HepG2 (cell line): ENCODE data around the gene CTF1. TPM values are rescaled to one million over a fixed set of nuclear protein-coding genes. Genes with fewer than 3 reads are reported as not detected.

ENCODE experiments used
- ATAC-seq: fragments of 200-7000 bp; cut with Tn5 transposase; 3 replicates; pipeline ENCODE4 v1.9.1; 2020; ENCODE audit warnings: mild to moderate bottlenecking, moderate library complexity
- BruUV-seq: library from RNA; stranded (reverse); fragments of 400-500 nt; replicated peaks from 2 replicates; lab custom pipeline; 2021; lab: Mats Ljungman, UMichigan
- CTCF ChIA-PET: fragments of 300-600 bp; formaldehyde crosslinking; extraction: SDS; loops from one replicate; lab custom pipeline; 2021; ENCODE audit warnings: low total read pairs, inconsistent platforms, low intra/inter-chr PET ratio; lab: Yijun Ruan, JAX
- POLR2A ChIA-PET: fragments of 350-600 bp; sonication (Branson Sonifier 250); formaldehyde crosslinking; loops from one replicate; lab custom pipeline; 2020; ENCODE audit warnings: antibody characterized with exemption, inconsistent platforms; lab: Yijun Ruan, JAX
- DNase-seq: peaks from one replicate; pipeline ENCODE4 v3.0.0-alpha.2; 2015; ENCODE audit warnings: low spot score
- FAIRE-seq: peaks from 3 replicates; lab custom pipeline; 2011; peaks lifted over from hg19 to GRCh38; lab: Jason Lieb, UNC
- H2AFZ ChIP-seq: one replicate; pipeline ENCODE4 v1.6.1; 2011; ENCODE audit warnings: low read length, inconsistent platforms
- H3K27ac ChIP-seq: fragments of 300-600 bp; 3 replicates; pipeline ENCODE4 v1.8.0; 2011; ENCODE audit warnings: mixed run types, mild to moderate bottlenecking, mixed read lengths, low read length, inconsistent platforms; ENCODE audit not compliant: insufficient read depth; ENCODE audit errors: extremely low read length
- H3K27me3 ChIP-seq, 2 experiments: fragments of 200-600 bp in 1 of 2; 2 replicates in 1 of 2; 3 replicates in 1 of 2; pipeline versions ENCODE4 v1.6.0 to v1.8.0; 2011; ENCODE audit warnings: low read length in 2 of 2, mild to moderate bottlenecking in 2 of 2, moderate library complexity in 2 of 2, inconsistent platforms in 1 of 2; ENCODE audit not compliant: insufficient read depth in 2 of 2, control insufficient read depth in 1 of 2
- H3K36me3 ChIP-seq, 2 experiments: fragments of 200-600 bp in 1 of 2; replicated peaks in 1 of 2; 2 replicates in 1 of 2; 3 replicates in 1 of 2; pipeline versions ENCODE4 v1.5.1 to v1.8.0; 2011; ENCODE audit warnings: low read length in 2 of 2, inconsistent platforms in 1 of 2; ENCODE audit not compliant: insufficient read depth in 2 of 2, control insufficient read depth in 1 of 2
- H3K4me1 ChIP-seq: 2 replicates; pipeline ENCODE4 v1.5.1; 2012; ENCODE audit warnings: low read length, inconsistent platforms; ENCODE audit not compliant: insufficient read depth
- H3K4me2 ChIP-seq: 2 replicates; pipeline ENCODE4 v1.6.0; 2011; ENCODE audit warnings: low read depth, low read length, inconsistent platforms
- H3K4me3 ChIP-seq, 3 experiments: fragments of 200-600 bp in 1 of 3; sonication (generic), shearing (Covaris generic) in 1 of 3; replicated peaks in 1 of 3; 2 replicates each; pipeline ENCODE4 v1.5.1; 2011 to 2016; ENCODE audit warnings: low read length in 3 of 3, inconsistent platforms in 2 of 3, low read depth in 2 of 3, mild to moderate bottlenecking in 2 of 3, control low read depth in 1 of 3, mixed read lengths in 1 of 3; ENCODE audit not compliant: insufficient read depth in 1 of 3
- H3K79me2 ChIP-seq: one replicate; pipeline ENCODE4 v1.6.1; 2011; ENCODE audit warnings: low read length, inconsistent platforms; ENCODE audit not compliant: insufficient read depth
- H3K9ac ChIP-seq: 2 replicates; pipeline ENCODE4 v1.6.0; 2011; ENCODE audit warnings: mild to moderate bottlenecking, low read depth, low read length, inconsistent platforms; ENCODE audit not compliant: insufficient read depth
- H3K9me3 ChIP-seq: 2 replicates; pipeline ENCODE4 v1.5.1; 2012; ENCODE audit warnings: mild to moderate bottlenecking, low read length
- H4K20me1 ChIP-seq: 2 replicates; pipeline ENCODE4 v1.6.0; 2011; ENCODE audit warnings: inconsistent platforms, mild to moderate bottlenecking, low read length, moderate library complexity; ENCODE audit not compliant: insufficient read depth
- HINFP ChIP-seq: sonication (generic); formaldehyde crosslinking; IDR thresholded peaks from 2 replicates; pipeline ENCODE4 v1.4.0; 2020; ENCODE audit warnings: low read depth, mild to moderate bottlenecking, missing genetic modification reagents
- KDM4B ChIP-seq: sonication (generic); formaldehyde crosslinking; IDR thresholded peaks from 2 replicates; pipeline ENCODE4 v1.4.0; 2020; ENCODE audit warnings: missing genetic modification reagents
- MEIS2 ChIP-seq: sonication (generic); formaldehyde crosslinking; IDR thresholded peaks from 2 replicates; pipeline ENCODE4 v1.9.0; 2021; ENCODE audit warnings: mild to moderate bottlenecking, missing genetic modification reagents
- NCOA2 ChIP-seq: sonication (generic); formaldehyde crosslinking; IDR thresholded peaks from 2 replicates; pipeline ENCODE4 v1.8.0; 2022; ENCODE audit warnings: inconsistent platforms
- NFKB2 ChIP-seq: sonication (generic); formaldehyde crosslinking; IDR thresholded peaks from 2 replicates; pipeline ENCODE4 v1.4.0; 2020; ENCODE audit warnings: missing genetic modification reagents, borderline replicate concordance
- PATZ1 ChIP-seq: sonication (generic); formaldehyde crosslinking; IDR thresholded peaks from 2 replicates; pipeline ENCODE4 v1.4.0; 2020; ENCODE audit warnings: missing genetic modification reagents
- ZEB1 ChIP-seq: IDR thresholded peaks from 2 replicates; pipeline ENCODE4 v1.6.1; 2012; ENCODE audit warnings: mild to moderate bottlenecking, low read depth, inconsistent platforms; ENCODE audit not compliant: insufficient replicate concordance
- ZNF264 ChIP-seq: sonication (generic); formaldehyde crosslinking; IDR thresholded peaks from 2 replicates; pipeline ENCODE4 v1.4.0; 2020; ENCODE audit warnings: missing genetic modification reagents
- ZNF335 ChIP-seq: sonication (generic); formaldehyde crosslinking; IDR thresholded peaks from 2 replicates; pipeline ENCODE4 v1.4.0; 2020; ENCODE audit warnings: missing genetic modification reagents
- ZNF530 ChIP-seq: sonication (generic); formaldehyde crosslinking; IDR thresholded peaks from 2 replicates; pipeline ENCODE4 v1.5.0; 2020; ENCODE audit warnings: low read depth, mild to moderate bottlenecking, missing genetic modification reagents
- ZNF7 ChIP-seq: IDR thresholded peaks from 2 replicates; pipeline ENCODE4 v1.6.1; 2016; ENCODE audit warnings: missing biosample characterization, missing genetic modification reagents
- ZSCAN25 ChIP-seq: sonication (generic); formaldehyde crosslinking; IDR thresholded peaks from 2 replicates; pipeline ENCODE4 v1.8.0; 2022; ENCODE audit warnings: mild to moderate bottlenecking, missing genetic modification reagents
- WGBS: methylation state at CpG from one replicate; pipeline ENCODE4 v1.1.6; 2017; ENCODE audit warnings: low lambda C conversion rate; 5-methylcytosine and 5-hydroxymethylcytosine counted together
- in situ Hi-C: cut with HindIII; loops from 2 replicates; pipeline ENCODE4 v1.10.0; 2017; ENCODE audit warnings: low pct_unique_long_range_greater_than_20kb; ENCODE audit not compliant: extremely low pct_ligation_motif_present
- intact Hi-C: fragments of 100-400 bp; cut with micrococcal nuclease; formaldehyde crosslinking; loops from one replicate; pipeline ENCODE4 v1.10.0; 2022; ENCODE audit not compliant: unreplicated experiment
- polyA plus RNA-seq, 8 experiments: library from polyadenylated mRNA; depleted of rRNA in 3 of 8; stranded (reverse) in 7 of 8; unstranded in 1 of 8; fragments of >200 nt; fragmentation: Illumina TruSeq in 4 of 8; extraction: Trizol in 4 of 8; gene quantifications; 2 replicates each; pipeline versions ENCODE4 v1.2.1 to v1.2.3, GENCODE V29; 2011 to 2016; ENCODE audit warnings: low read depth in 4 of 8, missing spikeins in 1 of 8, mixed read lengths in 1 of 8; ENCODE audit not compliant: insufficient read depth in 1 of 8
- total RNA-seq, 5 experiments: library from RNA; depleted of rRNA; stranded (reverse); fragments of >200 nt; fragmentation: Illumina TruSeq; extraction: Trizol; gene quantifications; 2 replicates each; pipeline ENCODE4 v1.2.3, GENCODE V29; 2016; ENCODE audit warnings: low read depth in 1 of 5
- TF ChIP-seq, protein P1 (sequence below): sonication (generic); formaldehyde crosslinking; IDR thresholded peaks from 2 replicates; pipeline ENCODE4 v1.9.0; 2022; ENCODE audit warnings: missing genetic modification reagents, mild to moderate bottlenecking, borderline replicate concordance

The CTF1 gene
- total and polyA plus RNA-seq, 2 of the 13 experiments (the other 11 are each of a cell fraction or from before 2014, with no cell fraction given): 0.13 to 1.8 TPM

GRCh38 chr16:30866031-30866430 lies 30.4 kb upstream of the CTF1 start:
- 87% methylated on average over 6 of the region's 6 CpGs for WGBS

More at GRCh38 chr16:30866031-30866430, 30.4 kb upstream of the CTF1 start:
- ATAC-seq (no peak), FAIRE-seq (no peak), DNase-seq (no peak)
- intact Hi-C loops (no loop called here), in situ Hi-C loops (no loop called here)
- no peak overlapping the region for H3K4me2 ChIP-seq
- H3K9ac ChIP-seq: no peak overlapping the region
- H3K27me3 ChIP-seq: no peaks in the 10 kb centered on the region
- BruUV-seq: no TSS peak
- no peak overlapping the region for H3K27ac ChIP-seq
- H3K4me3 ChIP-seq: no peak overlapping the region
- ChIA-PET CTCF (no interaction called here), POLR2A (interaction anchor here (0.7 kb wide), 1 partner anchor 59 kb away, joined by 3 read pairs; no protein-coding TSS in a partner anchor)
- H3K9me3 ChIP-seq: no peaks in the 10 kb centered on the region
- no peaks in the 10 kb centered on the region for H3K4me1 ChIP-seq
- no peak overlapping the region for H2AFZ ChIP-seq
- no peaks in the 10 kb centered on the region for H3K79me2 ChIP-seq
- no peaks in the 10 kb centered on the region for H3K36me3 ChIP-seq
- TF ChIP-seq ZNF335: no peak
- no peak for TF ChIP-seq MEIS2 (CRISPR knock-in tag)
- no peak for TF ChIP-seq HINFP (CRISPR knock-in tag)
- TF ChIP-seq ZNF7: no peak
- no peak for TF ChIP-seq ZNF264 (CRISPR knock-in tag)
- TF ChIP-seq PATZ1 (CRISPR knock-in tag): no peak
- no peak for TF ChIP-seq NCOA2 (CRISPR knock-in tag)
- TF ChIP-seq KDM4B (CRISPR knock-in tag): no peak
- no peak for TF ChIP-seq ZNF530 (CRISPR knock-in tag)
- TF ChIP-seq ZSCAN25 (CRISPR knock-in tag): no peak
- TF ChIP-seq NFKB2: no peak
- TF ChIP-seq, protein P1, sequence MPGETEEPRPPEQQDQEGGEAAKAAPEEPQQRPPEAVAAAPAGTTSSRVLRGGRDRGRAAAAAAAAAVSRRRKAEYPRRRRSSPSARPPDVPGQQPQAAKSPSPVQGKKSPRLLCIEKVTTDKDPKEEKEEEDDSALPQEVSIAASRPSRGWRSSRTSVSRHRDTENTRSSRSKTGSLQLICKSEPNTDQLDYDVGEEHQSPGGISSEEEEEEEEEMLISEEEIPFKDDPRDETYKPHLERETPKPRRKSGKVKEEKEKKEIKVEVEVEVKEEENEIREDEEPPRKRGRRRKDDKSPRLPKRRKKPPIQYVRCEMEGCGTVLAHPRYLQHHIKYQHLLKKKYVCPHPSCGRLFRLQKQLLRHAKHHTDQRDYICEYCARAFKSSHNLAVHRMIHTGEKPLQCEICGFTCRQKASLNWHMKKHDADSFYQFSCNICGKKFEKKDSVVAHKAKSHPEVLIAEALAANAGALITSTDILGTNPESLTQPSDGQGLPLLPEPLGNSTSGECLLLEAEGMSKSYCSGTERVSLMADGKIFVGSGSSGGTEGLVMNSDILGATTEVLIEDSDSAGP (CRISPR knock-in tag): no peak
- no peak for TF ChIP-seq ZEB1
- no peaks in the 10 kb centered on the region for H4K20me1 ChIP-seq
